KOPT-K1 (cell line): Measurements from ENCODE around the gene FAM174B.

Source experiments
- H3K27ac ChIP-seq: fragments of 200-600 bp; sonication (generic); 2 replicates; pipeline ENCODE4 v1.5.1; 2016; ENCODE audit warnings: antibody characterized with exemption, mild to moderate bottlenecking, low read depth, low read length; ENCODE audit not compliant: poor library complexity, severe bottlenecking
- H3K36me3 ChIP-seq: fragments of 200-600 bp; sonication (generic); 2 replicates; pipeline ENCODE4 v1.5.1; 2017; ENCODE audit warnings: antibody characterized with exemption, mild to moderate bottlenecking, low read length, moderate library complexity; ENCODE audit not compliant: insufficient read depth
- H3K9me3 ChIP-seq: fragments of 200-600 bp; sonication (generic); 2 replicates; pipeline ENCODE4 v1.5.1; 2017; ENCODE audit warnings: antibody characterized with exemption, low read length, mild to moderate bottlenecking; ENCODE audit not compliant: insufficient read depth, poor library complexity, severe bottlenecking

The FAM174B gene

GRCh38 chr15:92655178-92655995, at the start of gene FAM174B:
FAM174B (minus strand) TSS chr15:92655775.
- H3K27ac ChIP-seq, result no peak within 1 kb of the TSS
- H3K36me3 ChIP-seq, result no peaks in the 10 kb centered on the region
- H3K9me3 ChIP-seq, result peaks cover 8% of the 10 kb centered on the region

DNA sequence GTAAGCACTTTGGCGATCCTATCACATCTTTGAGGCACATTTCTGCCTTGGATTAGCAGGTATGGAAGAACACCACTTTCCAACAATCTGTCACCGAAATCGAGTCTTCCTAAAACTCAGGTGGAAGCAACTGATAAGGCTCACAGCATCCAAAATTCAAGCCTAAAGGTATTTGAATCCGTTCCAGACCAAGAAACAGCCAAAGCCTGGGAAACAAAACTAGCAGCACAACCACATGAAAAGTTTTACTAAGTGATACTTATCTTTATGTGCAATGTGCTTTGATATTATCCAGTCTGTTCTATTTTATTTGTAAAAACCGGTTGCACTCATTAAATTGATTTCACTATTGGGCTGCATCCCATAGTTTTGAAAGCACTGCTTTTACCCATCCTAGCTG, 40.5 kb upstream of the FAM174B start:
- H3K9me3 ChIP-seq, result peaks cover 6% of the 10 kb centered on the region
- no peaks in the 10 kb centered on the region for H3K36me3 ChIP-seq
- H3K27ac ChIP-seq, result no peak overlapping the region

DNA sequence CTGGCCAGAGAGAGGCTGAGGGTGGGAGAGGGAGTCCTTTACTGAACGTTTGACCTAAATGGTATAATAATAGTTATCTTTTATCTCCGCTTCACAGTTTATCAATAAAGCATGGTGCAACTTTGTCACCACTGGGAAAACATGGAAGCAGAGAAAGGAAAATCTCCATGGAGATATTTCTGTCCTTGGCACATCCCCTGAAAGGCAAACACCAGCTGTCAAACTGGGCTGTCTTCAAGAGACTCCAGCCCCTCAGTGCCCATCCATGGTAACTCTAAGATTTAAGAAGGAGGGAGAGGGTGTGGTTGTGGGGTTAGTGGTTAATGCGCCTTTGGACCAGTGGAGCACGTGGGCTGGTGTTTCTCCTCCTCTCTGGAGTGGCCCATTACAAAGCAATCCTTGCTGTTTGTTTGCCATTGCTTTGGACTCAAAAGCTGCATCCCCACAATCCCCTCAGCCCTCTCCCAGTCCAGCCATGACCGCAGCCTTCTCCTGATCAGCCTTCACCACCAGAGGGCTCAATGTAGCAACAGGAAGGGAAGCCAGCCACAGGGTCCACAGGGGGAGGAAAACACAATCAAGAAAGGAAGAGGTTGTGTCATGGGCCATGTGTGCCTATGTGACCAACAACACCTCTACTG, 38.2 kb upstream of the FAM174B start:
- peaks cover 10% of the 10 kb centered on the region for H3K9me3 ChIP-seq
- H3K27ac ChIP-seq, result no peak overlapping the region
- H3K36me3 ChIP-seq, result no peaks in the 10 kb centered on the region

DNA sequence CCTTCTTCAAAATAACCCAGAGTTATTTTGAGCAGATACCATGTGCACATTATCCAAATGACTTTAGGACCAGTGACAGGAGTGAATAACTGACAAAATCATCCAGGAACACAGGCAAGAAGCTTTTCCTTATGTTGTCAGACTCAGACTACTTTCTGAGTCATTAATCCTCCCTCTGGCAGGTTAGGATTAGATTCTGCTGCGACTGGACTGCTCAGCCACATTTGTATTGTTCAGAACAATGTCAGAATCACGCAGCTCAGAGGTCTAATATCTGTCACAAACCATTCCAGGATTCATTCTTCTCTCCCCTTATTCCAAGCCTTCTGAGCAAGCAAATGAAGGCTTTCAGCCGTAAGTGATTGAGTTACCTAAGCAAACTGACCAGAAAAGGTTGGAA, 34.8 kb upstream of the FAM174B start:
- no peaks in the 10 kb centered on the region for H3K36me3 ChIP-seq
- H3K27ac ChIP-seq, result no peak overlapping the region
- H3K9me3 ChIP-seq, result peaks cover 14% of the 10 kb centered on the region

GRCh38 chr15:92687746-92688145, 32.2 kb upstream of the FAM174B start:
- Histone ChIP-seq H3K36me3 (no peaks in the 10 kb centered on the region), H3K9me3 (peaks cover 14% of the 10 kb centered on the region)

GRCh38 chr15:92687195-92687602, 31.6 kb upstream of the FAM174B start:
- peaks cover 14% of the 10 kb centered on the region for H3K9me3 ChIP-seq
- H3K27ac ChIP-seq, result no peak overlapping the region
- no peaks in the 10 kb centered on the region for H3K36me3 ChIP-seq

More at GRCh38 chr15:92687746-92688145, 32.2 kb upstream of the FAM174B start:
- no peak overlapping the region for H3K27ac ChIP-seq

DNA sequence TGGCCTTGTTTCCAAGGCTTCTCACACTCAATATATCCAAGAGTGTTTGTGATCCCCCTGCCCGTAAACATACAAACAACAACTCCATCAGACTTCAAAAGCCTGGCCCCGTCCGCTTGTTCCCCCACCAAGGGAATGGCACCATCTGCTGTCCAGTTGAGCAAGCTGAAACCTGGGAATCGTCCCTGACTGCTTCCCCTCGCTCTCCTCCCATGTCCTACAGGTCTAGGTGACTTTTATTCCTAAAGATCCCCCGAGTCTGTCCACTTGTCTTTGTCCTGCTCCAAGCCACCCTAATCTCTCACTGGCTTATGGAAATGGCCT, 27.9 kb upstream of the FAM174B start:
- Histone ChIP-seq H3K27ac (no peak overlapping the region), H3K36me3 (no peaks in the 10 kb centered on the region), H3K9me3 (peaks cover under 1% of the 10 kb centered on the region)

DNA sequence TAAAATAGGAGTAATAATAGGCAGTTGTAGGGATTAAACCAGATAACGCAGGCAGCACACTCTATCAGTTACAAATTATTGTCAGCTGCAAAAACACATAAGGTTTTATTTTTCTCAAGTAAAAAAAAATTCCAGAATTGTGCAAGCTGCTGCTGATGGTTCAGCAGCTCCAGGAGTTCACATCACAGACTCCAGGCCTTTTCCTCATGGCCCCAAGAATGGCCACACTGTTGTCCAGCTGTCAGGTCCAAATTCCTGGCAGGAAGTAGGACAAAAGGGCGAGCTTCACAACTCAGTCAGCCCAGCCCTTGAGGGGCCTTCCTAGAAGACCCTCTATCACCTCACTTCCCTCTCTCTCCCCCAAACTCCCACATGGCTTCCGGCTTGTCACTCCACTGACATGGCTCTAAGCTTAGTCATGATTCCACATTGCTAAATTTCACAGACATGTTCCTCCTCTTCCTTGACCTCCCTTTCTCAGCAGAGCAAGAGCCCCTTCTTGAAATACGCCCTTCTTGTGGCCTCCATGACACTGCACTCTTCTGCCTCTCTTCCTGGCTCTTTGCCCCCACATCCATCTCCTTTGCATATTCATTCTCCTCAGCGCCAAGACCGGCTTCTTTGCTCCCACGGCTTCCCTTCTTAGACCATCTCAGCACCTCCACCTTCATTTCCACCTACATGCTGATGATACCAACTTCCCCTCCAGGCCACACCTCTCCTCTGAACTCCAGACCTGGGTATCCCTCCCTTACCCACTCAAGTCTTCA, 27.4 kb upstream of the FAM174B start:
- no peaks in the 10 kb centered on the region for H3K36me3 ChIP-seq
- no peak overlapping the region for H3K27ac ChIP-seq
- no peaks in the 10 kb centered on the region for H3K9me3 ChIP-seq

DNA sequence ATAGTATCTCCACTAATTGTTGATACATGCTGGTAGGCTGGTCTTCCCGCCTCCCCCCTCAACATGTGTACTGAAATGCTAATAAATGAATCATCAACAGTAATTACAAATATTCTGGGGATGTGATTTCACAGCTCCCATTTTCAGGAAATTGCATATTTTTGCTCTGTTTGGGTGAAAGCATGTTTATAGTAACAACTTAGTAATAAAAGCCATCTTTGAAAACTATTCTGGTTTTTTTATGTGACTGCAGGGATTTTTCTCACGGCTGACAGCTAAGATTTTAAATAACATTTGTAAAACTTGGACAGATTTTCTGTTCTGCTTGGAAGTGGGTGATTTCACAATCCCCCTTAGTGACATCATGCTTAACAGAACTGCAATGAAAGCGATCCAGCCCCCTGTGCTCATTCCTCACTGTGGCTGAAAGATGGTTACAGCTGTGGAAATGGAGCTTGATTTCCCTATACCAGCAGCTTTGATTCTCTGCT, 25.6 kb upstream of the FAM174B start:
- no peaks in the 10 kb centered on the region for H3K36me3 ChIP-seq
- H3K9me3 ChIP-seq, result peaks cover 4% of the 10 kb centered on the region
- no peak overlapping the region for H3K27ac ChIP-seq

- no peak overlapping the region for H3K27ac ChIP-seq
- peaks cover 4% of the 10 kb centered on the region for H3K9me3 ChIP-seq
- no peaks in the 10 kb centered on the region for H3K36me3 ChIP-seq
These were observed 22.4 kb upstream of the FAM174B start for GRCh38 chr15:92677999-92678398.

DNA sequence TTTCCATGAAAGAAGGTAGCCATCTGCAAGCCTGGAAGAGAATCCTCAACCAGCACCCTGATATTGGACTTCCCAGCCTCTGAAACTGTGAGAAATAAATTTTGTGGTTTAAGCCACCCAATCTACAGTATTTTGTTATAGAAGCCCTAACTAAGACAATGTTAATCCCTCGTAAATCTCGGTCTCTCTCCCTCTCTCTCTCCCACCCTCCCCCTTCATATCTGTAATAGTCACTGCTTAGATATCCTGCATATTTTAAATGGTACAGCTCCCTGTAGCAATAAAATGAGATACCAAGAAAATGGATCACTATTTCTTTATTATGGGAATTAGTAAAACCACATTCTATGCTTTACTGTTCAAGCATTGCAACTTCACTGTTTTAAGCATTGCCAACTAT, 21.0 kb upstream of the FAM174B start:
- Histone ChIP-seq H3K27ac (no peak overlapping the region), H3K36me3 (no peaks in the 10 kb centered on the region), H3K9me3 (peaks cover 4% of the 10 kb centered on the region)

DNA sequence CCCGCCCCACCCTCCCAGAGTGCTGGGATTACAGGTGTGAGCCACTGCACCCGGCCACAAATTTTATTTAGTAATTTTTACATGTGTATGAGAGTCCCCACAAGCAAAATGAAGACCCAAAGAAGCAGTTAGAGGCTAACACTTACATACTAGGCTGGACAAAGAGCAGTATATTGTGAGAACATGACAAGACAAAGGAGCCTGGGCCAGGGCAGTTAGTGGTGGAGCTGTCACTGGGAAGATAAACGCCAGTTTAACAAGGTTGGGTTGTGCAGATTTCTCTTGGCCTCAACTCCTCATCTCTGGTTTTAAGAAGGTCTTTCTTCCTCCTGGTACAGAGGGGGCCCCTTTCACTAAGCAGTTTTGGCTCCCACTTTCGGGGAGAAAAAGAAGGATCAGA, 19.9 kb upstream of the FAM174B start:
- Histone ChIP-seq H3K9me3 (peaks cover 4% of the 10 kb centered on the region), H3K27ac (no peak overlapping the region), H3K36me3 (no peaks in the 10 kb centered on the region)

- Histone ChIP-seq H3K36me3 (no peaks in the 10 kb centered on the region), H3K27ac (no peak overlapping the region), H3K9me3 (peaks cover 4% of the 10 kb centered on the region)
These were observed 18.8 kb upstream of the FAM174B start for GRCh38 chr15:92674347-92674746.

- H3K36me3 ChIP-seq, result no peaks in the 10 kb centered on the region
- peaks cover 4% of the 10 kb centered on the region for H3K9me3 ChIP-seq
- no peak overlapping the region for H3K27ac ChIP-seq
These were observed 16.5 kb upstream of the FAM174B start for GRCh38 chr15:92672102-92672501.

GRCh38 chr15:92671406-92671805, 15.8 kb upstream of the FAM174B start:
- no peaks in the 10 kb centered on the region for H3K36me3 ChIP-seq
- peaks cover 2% of the 10 kb centered on the region for H3K9me3 ChIP-seq
- no peak overlapping the region for H3K27ac ChIP-seq
